Measurements from ENCODE around the gene C7orf33. TPM values are rescaled to one million over a fixed set of nuclear protein-coding genes. Genes with fewer than 3 reads are reported as not detected.

The C7orf33 gene
- polyA plus RNA-seq, 1 donor, result not detected

GRCh38 chr7:148605350-148605749, 14.8 kb downstream of the C7orf33 start:
- H3K4me1 ChIP-seq (ENCODE audit: control insufficient read depth, insufficient read depth, low read length), result no peaks in the 10 kb centered on the region
- no peak overlapping the region for H3K27ac ChIP-seq (ENCODE audit: low read length)
- no peak for DNase-seq
- no peaks in the 10 kb centered on the region for H3K36me3 ChIP-seq (ENCODE audit: control insufficient read depth, insufficient read depth, low read length)
- H3K9me3 ChIP-seq (ENCODE audit: control insufficient read depth, low read depth, low read length), result no peaks in the 10 kb centered on the region
- H3K27me3 ChIP-seq (ENCODE audit: control insufficient read depth, insufficient read depth, low read length), result no peaks in the 10 kb centered on the region
- no peak overlapping the region for H3K4me3 ChIP-seq (ENCODE audit: low read length)
- no CpG with 5 or more reads among the region's 2 CpGs for WGBS (ENCODE audit: insufficient coverage, low lambda C conversion rate)

DNA sequence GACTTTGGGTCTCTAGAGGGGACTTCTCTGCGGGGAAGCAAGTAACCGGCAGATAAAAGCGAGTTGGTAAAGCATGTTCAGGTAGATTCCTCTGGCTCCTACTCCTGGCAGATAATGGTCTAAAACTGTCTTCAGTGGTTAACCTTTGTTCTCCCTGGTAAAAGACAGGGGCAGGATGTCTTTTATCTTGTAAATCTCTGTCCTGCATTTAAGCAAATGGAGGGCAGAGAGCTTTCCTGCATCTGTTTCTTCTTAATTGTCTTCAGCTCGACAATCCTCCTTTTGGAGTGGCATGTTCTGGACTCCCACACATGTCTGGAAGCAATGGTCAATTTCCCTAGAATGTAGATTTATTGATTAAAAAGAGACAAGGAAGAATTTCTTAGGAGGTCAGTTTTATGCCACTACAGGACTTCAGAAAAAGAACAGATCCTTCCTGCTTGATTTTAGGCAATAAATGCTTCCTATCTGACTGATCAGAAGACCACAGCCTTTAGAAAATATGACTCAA, 16.6 kb downstream of the C7orf33 start:
- no peaks in the 10 kb centered on the region for H3K4me1 ChIP-seq (ENCODE audit: control insufficient read depth, insufficient read depth, low read length)
- no peak overlapping the region for H3K4me3 ChIP-seq (ENCODE audit: low read length)
- no peaks in the 10 kb centered on the region for H3K36me3 ChIP-seq (ENCODE audit: control insufficient read depth, insufficient read depth, low read length)
- no peaks in the 10 kb centered on the region for H3K27me3 ChIP-seq (ENCODE audit: control insufficient read depth, insufficient read depth, low read length)
- H3K9me3 ChIP-seq (ENCODE audit: control insufficient read depth, low read depth, low read length), result no peaks in the 10 kb centered on the region
- no peak overlapping the region for H3K27ac ChIP-seq (ENCODE audit: low read length)
- no CpG with 5 or more reads among the region's 4 CpGs for WGBS (ENCODE audit: insufficient coverage, low lambda C conversion rate)
- DNase-seq, result no peak

- no peak for DNase-seq
- no peaks in the 10 kb centered on the region for H3K9me3 ChIP-seq (ENCODE audit: control insufficient read depth, low read depth, low read length)
- no peak overlapping the region for H3K4me3 ChIP-seq (ENCODE audit: low read length)
- peaks cover 3% of the 10 kb centered on the region for H3K27me3 ChIP-seq (ENCODE audit: control insufficient read depth, insufficient read depth, low read length)
- no peaks in the 10 kb centered on the region for H3K36me3 ChIP-seq (ENCODE audit: control insufficient read depth, insufficient read depth, low read length)
- H3K27ac ChIP-seq (ENCODE audit: low read length), result no peak overlapping the region
- no peaks in the 10 kb centered on the region for H3K4me1 ChIP-seq (ENCODE audit: control insufficient read depth, insufficient read depth, low read length)
- 83% methylated on average over 2 of the region's 3 CpGs for WGBS (ENCODE audit: insufficient coverage, low lambda C conversion rate)
Measured at GRCh38 chr7:148609045-148609725, 18.6 kb downstream of the C7orf33 start.

DNA sequence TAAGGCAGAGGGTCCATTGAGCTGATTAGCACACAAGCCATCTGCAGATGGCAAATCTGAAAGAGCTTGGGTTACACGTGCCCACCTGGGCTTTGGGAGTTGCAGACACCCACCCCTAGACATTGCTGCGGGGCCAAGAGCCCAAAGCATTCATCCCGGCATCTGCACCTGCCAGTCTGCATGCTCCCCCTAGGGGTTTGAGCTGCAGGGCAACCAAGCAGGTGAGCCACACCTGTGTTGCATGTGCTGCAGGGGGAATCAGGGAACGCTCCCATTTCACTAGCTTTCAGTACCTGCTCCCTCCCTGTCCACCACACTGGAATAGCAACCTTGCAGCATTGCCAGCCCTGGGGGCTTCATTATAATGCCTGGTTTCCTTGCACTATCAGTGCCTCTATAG, 21.1 kb downstream of the C7orf33 start:
- WGBS (ENCODE audit: insufficient coverage, low lambda C conversion rate), result no CpG with 5 or more reads among the region's 4 CpGs
- H3K27ac ChIP-seq (ENCODE audit: low read length), result no peak overlapping the region
- no peak for DNase-seq
- H3K4me3 ChIP-seq (ENCODE audit: low read length), result no peak overlapping the region
- no peaks in the 10 kb centered on the region for H3K4me1 ChIP-seq (ENCODE audit: control insufficient read depth, insufficient read depth, low read length)
- H3K9me3 ChIP-seq (ENCODE audit: control insufficient read depth, low read depth, low read length), result no peaks in the 10 kb centered on the region
- H3K36me3 ChIP-seq (ENCODE audit: control insufficient read depth, insufficient read depth, low read length), result no peaks in the 10 kb centered on the region
- H3K27me3 ChIP-seq (ENCODE audit: control insufficient read depth, insufficient read depth, low read length), result peaks cover 4% of the 10 kb centered on the region

GRCh38 chr7:148615085-148615730, 24.6 kb downstream of the C7orf33 start:
- Histone ChIP-seq H3K36me3 (ENCODE audit: control insufficient read depth, insufficient read depth, low read length) (no peaks in the 10 kb centered on the region), H3K4me1 (ENCODE audit: control insufficient read depth, insufficient read depth, low read length) (no peaks in the 10 kb centered on the region), H3K27ac (ENCODE audit: low read length) (no peak overlapping the region), H3K4me3 (ENCODE audit: low read length) (no peak overlapping the region), H3K27me3 (ENCODE audit: control insufficient read depth, insufficient read depth, low read length) (peaks cover 4% of the 10 kb centered on the region), H3K9me3 (ENCODE audit: control insufficient read depth, low read depth, low read length) (no peaks in the 10 kb centered on the region)
- 80% methylated on average over 1 of the region's 6 CpGs for WGBS (ENCODE audit: insufficient coverage, low lambda C conversion rate)
- DNase-seq, result no peak

- no CpG with 5 or more reads among the region's 6 CpGs for WGBS (ENCODE audit: insufficient coverage, low lambda C conversion rate)
- no peak overlapping the region for H3K27ac ChIP-seq (ENCODE audit: low read length)
- peak in 1 of 2 donors; percentile 5 for DNase-seq
Measured at GRCh38 chr7:148620749-148621359, 30.3 kb downstream of the C7orf33 start.

DNA sequence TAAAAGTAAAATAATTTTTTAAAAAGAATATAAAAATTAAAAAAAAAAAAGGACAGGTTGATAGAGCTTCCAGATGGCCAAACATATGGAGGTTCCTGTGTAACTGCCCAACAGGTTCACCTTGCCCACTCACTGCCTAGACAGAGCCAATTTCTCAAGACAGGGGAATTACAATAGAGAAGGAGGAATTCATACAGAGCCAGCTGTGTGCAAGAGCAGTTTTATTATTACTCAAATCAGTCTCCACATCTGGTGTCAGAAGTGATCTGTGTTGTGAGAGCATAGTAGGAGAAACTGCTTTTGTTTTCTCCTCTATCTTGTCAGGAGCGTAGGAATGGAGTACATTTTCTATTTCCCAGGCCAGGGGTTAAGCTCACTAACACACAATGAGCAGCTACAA, 31.0 kb downstream of the C7orf33 start:
- no peaks in the 10 kb centered on the region for H3K4me1 ChIP-seq (ENCODE audit: control insufficient read depth, insufficient read depth, low read length)
- WGBS (ENCODE audit: insufficient coverage, low lambda C conversion rate), result no CpG with 5 or more reads among the region's 1 CpG
- H3K4me3 ChIP-seq (ENCODE audit: low read length), result no peak overlapping the region
- DNase-seq, result no peak
- no peaks in the 10 kb centered on the region for H3K9me3 ChIP-seq (ENCODE audit: control insufficient read depth, low read depth, low read length)
- H3K27me3 ChIP-seq (ENCODE audit: control insufficient read depth, insufficient read depth, low read length), result peaks cover 2% of the 10 kb centered on the region
- no peaks in the 10 kb centered on the region for H3K36me3 ChIP-seq (ENCODE audit: control insufficient read depth, insufficient read depth, low read length)
- H3K27ac ChIP-seq (ENCODE audit: low read length), result no peak overlapping the region

More at GRCh38 chr7:148620749-148621359, 30.3 kb downstream of the C7orf33 start:
- no peaks in the 10 kb centered on the region for H3K4me1 ChIP-seq (ENCODE audit: control insufficient read depth, insufficient read depth, low read length)
- H3K4me3 ChIP-seq (ENCODE audit: low read length), result no peak overlapping the region
- H3K9me3 ChIP-seq (ENCODE audit: control insufficient read depth, low read depth, low read length), result no peaks in the 10 kb centered on the region
- H3K27me3 ChIP-seq (ENCODE audit: control insufficient read depth, insufficient read depth, low read length), result peaks cover 2% of the 10 kb centered on the region
- no peaks in the 10 kb centered on the region for H3K36me3 ChIP-seq (ENCODE audit: control insufficient read depth, insufficient read depth, low read length)

DNA sequence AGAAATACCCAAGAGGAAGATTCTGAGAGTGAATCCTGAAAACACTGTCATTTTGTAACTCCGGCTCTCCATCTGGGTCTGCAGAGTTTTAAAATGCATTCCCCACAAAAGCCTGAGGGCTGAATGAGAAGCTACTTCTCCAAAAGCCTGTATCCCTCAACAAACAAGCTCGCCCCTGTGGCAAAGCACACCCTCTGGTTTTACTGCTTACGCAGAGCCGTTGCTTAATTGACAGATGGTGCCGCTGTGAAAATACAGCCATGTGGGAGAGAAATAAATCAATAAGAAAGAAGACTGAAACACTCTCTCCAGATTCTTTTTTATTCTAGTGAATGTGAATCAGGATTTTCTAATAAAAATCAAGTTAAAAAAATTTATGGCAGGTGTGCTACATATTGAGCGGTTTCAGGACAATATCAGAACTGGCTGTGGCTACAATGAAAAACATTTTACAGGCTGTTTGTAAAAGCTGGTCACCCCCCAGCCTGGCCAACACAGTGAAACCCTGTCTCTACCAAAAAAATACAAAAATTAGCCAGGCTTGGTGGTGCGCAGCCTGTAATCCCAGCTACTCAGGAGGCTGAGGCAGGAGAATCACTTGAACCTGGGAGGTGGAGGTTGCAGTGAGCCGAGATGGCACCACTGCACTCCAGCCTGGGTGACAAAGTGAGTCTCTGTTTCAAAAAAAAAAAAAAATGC, 32.5 kb downstream of the C7orf33 start:
- Histone ChIP-seq H3K9me3 (ENCODE audit: control insufficient read depth, low read depth, low read length) (no peaks in the 10 kb centered on the region), H3K36me3 (ENCODE audit: control insufficient read depth, insufficient read depth, low read length) (no peaks in the 10 kb centered on the region), H3K4me3 (ENCODE audit: low read length) (no peak overlapping the region), H3K27ac (ENCODE audit: low read length) (no peak overlapping the region), H3K4me1 (ENCODE audit: control insufficient read depth, insufficient read depth, low read length) (no peaks in the 10 kb centered on the region), H3K27me3 (ENCODE audit: control insufficient read depth, insufficient read depth, low read length) (peaks cover 2% of the 10 kb centered on the region)
- no peak for DNase-seq
- WGBS (ENCODE audit: insufficient coverage, low lambda C conversion rate), result 60% methylated on average over 1 of the region's 8 CpGs

GRCh38 chr7:148623586-148624282, 33.2 kb downstream of the C7orf33 start:
- WGBS (ENCODE audit: insufficient coverage, low lambda C conversion rate), result 79% methylated on average over 5 of the region's 10 CpGs
- Histone ChIP-seq H3K9me3 (ENCODE audit: control insufficient read depth, low read depth, low read length) (no peaks in the 10 kb centered on the region), H3K4me3 (ENCODE audit: low read length) (no peak overlapping the region), H3K36me3 (ENCODE audit: control insufficient read depth, insufficient read depth, low read length) (no peaks in the 10 kb centered on the region), H3K4me1 (ENCODE audit: control insufficient read depth, insufficient read depth, low read length) (no peaks in the 10 kb centered on the region), H3K27ac (ENCODE audit: low read length) (no peak overlapping the region), H3K27me3 (ENCODE audit: control insufficient read depth, insufficient read depth, low read length) (peaks cover 2% of the 10 kb centered on the region)
- no peak for DNase-seq

DNA sequence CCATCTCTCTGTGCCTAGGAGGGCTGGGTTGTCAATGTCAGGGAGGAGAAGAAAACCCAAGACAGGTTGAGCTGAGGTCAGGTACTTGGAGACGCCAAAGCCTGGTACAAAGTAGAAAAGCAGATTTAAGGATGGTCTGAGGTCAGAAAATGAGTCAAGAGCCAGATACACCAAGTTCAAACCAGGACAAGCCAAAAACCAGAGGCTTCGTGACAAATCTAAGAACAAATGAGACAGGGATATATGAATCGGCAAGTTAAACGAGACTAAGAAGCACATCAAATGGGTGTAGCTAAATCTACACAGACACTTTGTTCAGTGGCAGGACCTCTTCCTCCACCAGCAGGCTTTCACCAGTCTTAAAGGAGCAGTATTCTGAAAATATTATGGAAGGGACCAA, 34.2 kb downstream of the C7orf33 start:
- Histone ChIP-seq H3K27ac (ENCODE audit: low read length) (no peak overlapping the region), H3K4me3 (ENCODE audit: low read length) (no peak overlapping the region), H3K36me3 (ENCODE audit: control insufficient read depth, insufficient read depth, low read length) (no peaks in the 10 kb centered on the region), H3K27me3 (ENCODE audit: control insufficient read depth, insufficient read depth, low read length) (peaks cover 2% of the 10 kb centered on the region), H3K9me3 (ENCODE audit: control insufficient read depth, low read depth, low read length) (no peaks in the 10 kb centered on the region), H3K4me1 (ENCODE audit: control insufficient read depth, insufficient read depth, low read length) (no peaks in the 10 kb centered on the region)
- no peak for DNase-seq
- WGBS (ENCODE audit: insufficient coverage, low lambda C conversion rate), result 100% methylated on average over 1 of the region's 4 CpGs
